ENCODE data around the gene PXMP4.

PXMP4 gene

GRCh38 chr20:33724439-33725094 lies 4.5 kb upstream of the PXMP4 start:
- no peak for TF ChIP-seq SIN3A (IDR thresholded peaks at IDR 0.05; ENCODE audit: borderline replicate concordance, insufficient read depth, low read length)
- TF ChIP-seq POLR2AphosphoS5 (IDR thresholded peaks at IDR 0.05; ENCODE audit: low read depth, low read length) = no peak
- no peak for TF ChIP-seq TAF1 (IDR thresholded peaks at IDR 0.05; ENCODE audit: borderline replicate concordance, insufficient read depth, low read length)
- TF ChIP-seq REST (IDR thresholded peaks at IDR 0.05; ENCODE audit: insufficient read depth in 1 of 2, low read depth in 2 of 2, low read length in 2 of 2) = no peak

DNA sequence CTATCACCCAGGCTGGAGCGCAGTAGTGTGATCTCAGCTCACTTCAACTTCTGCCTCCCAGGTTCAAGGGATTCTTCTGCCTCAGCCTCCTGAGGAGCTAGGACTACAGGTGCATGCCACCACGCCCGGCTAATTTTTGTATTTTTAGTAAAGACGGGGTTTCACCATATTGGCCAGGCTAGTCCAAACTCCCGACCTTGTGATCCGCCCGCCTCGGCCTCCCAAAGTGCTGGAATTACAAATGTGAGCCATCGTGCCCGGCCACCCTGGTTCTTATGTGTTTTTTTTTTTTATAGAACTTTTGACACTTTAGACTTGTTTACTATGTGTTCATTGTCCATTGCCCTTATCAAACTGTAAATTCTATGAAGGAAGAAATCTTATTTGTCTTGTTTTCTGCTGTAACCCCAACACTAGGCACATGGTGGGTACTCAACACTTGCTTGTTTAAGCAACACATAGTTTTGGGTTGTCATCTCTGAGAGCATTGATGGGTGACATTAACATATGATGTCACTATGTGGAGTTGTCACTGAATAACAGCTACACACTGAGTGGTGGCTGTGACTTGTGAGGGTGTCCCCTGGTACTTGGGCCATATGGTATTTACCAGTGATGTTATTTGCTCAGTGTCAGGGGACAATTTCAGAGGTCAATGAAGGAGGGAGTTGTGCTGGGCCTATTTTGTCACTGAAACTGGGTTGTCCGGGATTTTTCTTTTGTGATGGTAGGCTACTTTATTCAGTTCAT lies 1.5 kb upstream of the PXMP4 start:
- TF ChIP-seq POLR2AphosphoS5 (IDR thresholded peaks at IDR 0.05; ENCODE audit: low read depth, low read length) (no peak), REST (IDR thresholded peaks at IDR 0.05; ENCODE audit: insufficient read depth in 1 of 2, low read depth in 2 of 2, low read length in 2 of 2) (no peak), FOXP2 (optimal IDR thresholded peaks at IDR 0.05; ENCODE audit: borderline replicate concordance, extremely low read depth, extremely low read length, insufficient read depth) (no peak), SIN3A (IDR thresholded peaks at IDR 0.05; ENCODE audit: borderline replicate concordance, insufficient read depth, low read length) (no peak), TAF1 (IDR thresholded peaks at IDR 0.05; ENCODE audit: borderline replicate concordance, insufficient read depth, low read length) (no peak)

DNA sequence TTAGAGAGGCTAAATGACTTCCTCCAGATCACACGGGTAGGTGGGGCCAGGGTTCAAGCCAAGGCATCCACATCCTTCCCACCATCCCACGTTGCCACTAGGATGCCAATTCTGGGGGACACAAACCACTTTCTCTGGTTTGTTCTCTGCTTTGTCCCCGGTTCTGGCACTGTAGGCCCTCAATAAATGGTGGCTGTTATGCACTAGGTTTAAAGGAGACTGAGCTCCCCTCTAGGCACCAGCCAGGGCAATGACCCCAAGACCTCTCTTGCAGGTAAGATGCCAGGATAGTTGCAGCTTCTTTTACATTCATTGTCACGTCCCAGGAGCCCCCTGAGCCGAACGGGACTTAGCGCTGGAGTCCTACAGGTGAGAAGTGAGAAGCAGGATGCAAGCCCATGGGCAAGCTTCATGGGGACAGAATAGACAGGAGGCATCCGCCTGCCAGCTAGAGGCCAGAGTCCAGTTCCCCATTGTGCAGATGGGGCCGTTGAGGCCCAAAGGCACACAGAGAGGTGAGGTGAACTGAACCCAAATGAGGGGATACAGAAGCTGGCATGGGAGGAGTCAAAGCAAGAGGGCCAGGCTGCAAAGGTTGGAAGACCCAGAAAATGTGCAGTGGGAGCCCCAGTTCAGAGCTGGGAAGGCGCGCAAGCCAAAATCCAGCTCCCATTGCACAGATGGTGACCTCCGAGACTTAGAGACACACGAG lies 677 bp downstream of the PXMP4 start:
- TF ChIP-seq REST (IDR thresholded peaks at IDR 0.05; ENCODE audit: insufficient read depth in 1 of 2, low read depth in 2 of 2, low read length in 2 of 2) = no peak
- no peak for TF ChIP-seq TAF1 (IDR thresholded peaks at IDR 0.05; ENCODE audit: borderline replicate concordance, insufficient read depth, low read length)
- no peak for TF ChIP-seq FOXP2 (optimal IDR thresholded peaks at IDR 0.05; ENCODE audit: borderline replicate concordance, extremely low read depth, extremely low read length, insufficient read depth)
- TF ChIP-seq POLR2AphosphoS5 (IDR thresholded peaks at IDR 0.05; ENCODE audit: low read depth, low read length) = no peak
- TF ChIP-seq SIN3A (IDR thresholded peaks at IDR 0.05; ENCODE audit: borderline replicate concordance, insufficient read depth, low read length) = no peak

DNA sequence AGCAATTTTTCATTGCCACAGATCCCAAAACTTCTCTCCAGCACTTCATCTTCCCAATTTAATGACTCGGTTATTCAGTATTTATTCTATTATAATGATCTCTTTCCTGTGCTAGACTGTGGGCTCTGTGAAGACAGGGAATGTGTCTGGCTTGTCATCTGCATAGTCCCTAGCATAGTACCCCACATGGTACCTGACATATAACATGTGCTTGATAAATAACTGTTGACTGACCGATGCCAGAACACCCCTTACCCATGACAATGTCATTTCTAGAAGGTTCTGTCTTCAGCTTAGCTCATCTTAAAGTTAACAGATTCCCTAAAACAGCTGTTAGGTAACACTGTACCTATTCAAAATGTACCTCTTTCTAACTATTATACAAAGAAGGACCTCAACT lies 3.6 kb downstream of the PXMP4 start:
- no peak for TF ChIP-seq REST (IDR thresholded peaks at IDR 0.05; ENCODE audit: insufficient read depth in 1 of 2, low read depth in 2 of 2, low read length in 2 of 2)
- TF ChIP-seq FOXP2 (optimal IDR thresholded peaks at IDR 0.05; ENCODE audit: borderline replicate concordance, extremely low read depth, extremely low read length, insufficient read depth) = no peak
- no peak for TF ChIP-seq SIN3A (IDR thresholded peaks at IDR 0.05; ENCODE audit: borderline replicate concordance, insufficient read depth, low read length)
- no peak for TF ChIP-seq TAF1 (IDR thresholded peaks at IDR 0.05; ENCODE audit: borderline replicate concordance, insufficient read depth, low read length)
- TF ChIP-seq POLR2AphosphoS5 (IDR thresholded peaks at IDR 0.05; ENCODE audit: low read depth, low read length) = no peak

Data from PFSK-1 (cell line).